ENCODE measurements around the gene CSNK1G2.

- TF ChIP-seq GLIS3 (CRISPR knock-in tag; IDR thresholded peaks at IDR 0.05) (no peak), ZC3H10 (CRISPR knock-in tag; IDR thresholded peaks at IDR 0.05) (no peak), ZFP3 (CRISPR knock-in tag; IDR thresholded peaks at IDR 0.05) (no peak), CSDC2 (CRISPR knock-in tag; IDR thresholded peaks at IDR 0.05) (no peak), TCF4 (CRISPR knock-in tag; IDR thresholded peaks at IDR 0.05; ENCODE audit: borderline replicate concordance) (no peak), ARNTL (CRISPR knock-in tag; IDR thresholded peaks at IDR 0.05; ENCODE audit: borderline replicate concordance, low read depth) (no peak), ISL1 (CRISPR knock-in tag; IDR thresholded peaks at IDR 0.05) (no peak), ESRRG (CRISPR knock-in tag; IDR thresholded peaks at IDR 0.05) (no peak), BACH2 (CRISPR knock-in tag; IDR thresholded peaks at IDR 0.05; ENCODE audit: borderline replicate concordance) (no peak), CSRNP3 (CRISPR knock-in tag; IDR thresholded peaks at IDR 0.05) (no peak)
- TF ChIP-seq, protein P1, sequence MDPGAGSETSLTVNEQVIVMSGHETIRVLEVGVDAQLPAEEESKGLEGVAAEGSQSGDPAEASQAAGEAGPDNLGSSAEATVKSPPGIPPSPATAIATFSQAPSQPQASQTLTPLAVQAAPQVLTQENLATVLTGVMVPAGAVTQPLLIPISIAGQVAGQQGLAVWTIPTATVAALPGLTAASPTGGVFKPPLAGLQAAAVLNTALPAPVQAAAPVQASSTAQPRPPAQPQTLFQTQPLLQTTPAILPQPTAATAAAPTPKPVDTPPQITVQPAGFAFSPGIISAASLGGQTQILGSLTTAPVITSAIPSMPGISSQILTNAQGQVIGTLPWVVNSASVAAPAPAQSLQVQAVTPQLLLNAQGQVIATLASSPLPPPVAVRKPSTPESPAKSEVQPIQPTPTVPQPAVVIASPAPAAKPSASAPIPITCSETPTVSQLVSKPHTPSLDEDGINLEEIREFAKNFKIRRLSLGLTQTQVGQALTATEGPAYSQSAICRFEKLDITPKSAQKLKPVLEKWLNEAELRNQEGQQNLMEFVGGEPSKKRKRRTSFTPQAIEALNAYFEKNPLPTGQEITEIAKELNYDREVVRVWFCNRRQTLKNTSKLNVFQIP (CRISPR knock-in tag; IDR thresholded peaks at IDR 0.05; ENCODE audit: borderline replicate concordance, low read depth), result no peak
These were observed 3.9 kb upstream of the CSNK1G2 start for GRCh38 chr19:1936916-1937610.

Data from SK-N-SH treated with all-trans-retinoic acid at 6 μM for 48 hours (cell line).